HepG2 (cell line): ENCODE results near the gene ZNF77. TPM values are rescaled to one million over a fixed set of nuclear protein-coding genes. Genes with fewer than 3 reads are reported as not detected.

Source experiments
- CHD4 ChIP-seq: fragments of 200-600 bp; sonication (generic); IDR thresholded peaks from 2 replicates; pipeline ENCODE4 v1.7.0; 2017; ENCODE audit warnings: mild to moderate bottlenecking, low read length, borderline replicate concordance
- ERF ChIP-seq: IDR thresholded peaks from 2 replicates; pipeline ENCODE4 v1.6.1; 2018; ENCODE audit warnings: missing biosample characterization, missing genetic modification reagents
- HMG20A ChIP-seq: IDR thresholded peaks from 2 replicates; pipeline ENCODE4 v1.6.1; 2016; ENCODE audit warnings: borderline replicate concordance
- KDM2A ChIP-seq: sonication (generic); formaldehyde crosslinking; IDR thresholded peaks from 2 replicates; pipeline ENCODE4 v1.4.0; 2020; ENCODE audit warnings: low read depth, missing genetic modification reagents, borderline replicate concordance
- MATR3 ChIP-seq: sonication (generic); formaldehyde crosslinking; IDR thresholded peaks from 2 replicates; pipeline ENCODE4 v1.4.0; 2020; ENCODE audit warnings: missing genetic modification reagents
- MBNL3 ChIP-seq: fragments of 250-450 bp; sonication (Bioruptor Pico); conservative IDR thresholded peaks from 2 replicates; pipeline ENCODE4 v1.8.0; 2022; ENCODE audit warnings: mild to moderate bottlenecking, inconsistent platforms
- MXI1 ChIP-seq: IDR thresholded peaks from 3 replicates; pipeline ENCODE4 v1.6.1; 2012; ENCODE audit warnings: low read depth, low read length, inconsistent platforms, borderline replicate concordance
- NFKB2 ChIP-seq: sonication (generic); formaldehyde crosslinking; IDR thresholded peaks from 2 replicates; pipeline ENCODE4 v1.4.0; 2020; ENCODE audit warnings: missing genetic modification reagents, borderline replicate concordance
- PCBP1 ChIP-seq: fragments of 200-400 bp; formaldehyde crosslinking; IDR thresholded peaks from 2 replicates; pipeline ENCODE4 v1.6.1; 2017; ENCODE audit warnings: mild to moderate bottlenecking, low read depth, low read length, borderline replicate concordance
- REXO4 ChIP-seq: sonication (generic); formaldehyde crosslinking; IDR thresholded peaks from 2 replicates; pipeline ENCODE4 v1.8.0; 2022; ENCODE audit warnings: missing genetic modification reagents, mild to moderate bottlenecking, borderline replicate concordance
- RFXAP ChIP-seq: sonication (generic); formaldehyde crosslinking; IDR thresholded peaks from 2 replicates; pipeline ENCODE4 v1.4.0; 2020; ENCODE audit warnings: missing genetic modification reagents, borderline replicate concordance
- SIN3B ChIP-seq: fragments of 150-350 bp; IDR thresholded peaks from 2 replicates; pipeline ENCODE4 v1.6.1; 2014; ENCODE audit warnings: low read length
- ZC3H4 ChIP-seq: sonication (generic); formaldehyde crosslinking; IDR thresholded peaks from 2 replicates; pipeline ENCODE4 v1.4.0; 2020; ENCODE audit warnings: missing genetic modification reagents, borderline replicate concordance
- ZNF547 ChIP-seq: sonication (generic); formaldehyde crosslinking; IDR thresholded peaks from 2 replicates; pipeline ENCODE4 v1.5.1; 2020; ENCODE audit warnings: mild to moderate bottlenecking, missing genetic modification reagents
- ZNF563 ChIP-seq: sonication (generic); formaldehyde crosslinking; IDR thresholded peaks from 2 replicates; pipeline ENCODE4 v1.8.0; 2022; ENCODE audit warnings: mild to moderate bottlenecking, moderate library complexity, missing genetic modification reagents
- ZNF652 ChIP-seq: IDR thresholded peaks from 2 replicates; pipeline ENCODE4 v1.6.1; 2016; ENCODE audit warnings: low read depth, borderline replicate concordance
- ZNF672 ChIP-seq: sonication (generic); formaldehyde crosslinking; IDR thresholded peaks from 2 replicates; pipeline ENCODE4 v1.8.1; 2022; ENCODE audit warnings: missing genetic modification reagents
- polyA plus RNA-seq, 8 experiments: library from polyadenylated mRNA; depleted of rRNA in 3 of 8; stranded (reverse) in 7 of 8; unstranded in 1 of 8; fragments of >200 nt; fragmentation: Illumina TruSeq in 4 of 8; extraction: Trizol in 4 of 8; gene quantifications; 2 replicates each; pipeline versions ENCODE4 v1.2.1 to v1.2.3, GENCODE V29; 2011 to 2016; ENCODE audit warnings: low read depth in 4 of 8, missing spikeins in 1 of 8, mixed read lengths in 1 of 8; ENCODE audit not compliant: insufficient read depth in 1 of 8
- total RNA-seq, 5 experiments: library from RNA; depleted of rRNA; stranded (reverse); fragments of >200 nt; fragmentation: Illumina TruSeq; extraction: Trizol; gene quantifications; 2 replicates each; pipeline ENCODE4 v1.2.3, GENCODE V29; 2016; ENCODE audit warnings: low read depth in 1 of 5
- TF ChIP-seq, protein P1 (sequence below): sonication (generic); formaldehyde crosslinking; IDR thresholded peaks from 2 replicates; pipeline ENCODE4 v1.4.0; 2020; ENCODE audit warnings: missing genetic modification reagents, borderline replicate concordance
- TF ChIP-seq, protein P2 (sequence below): sonication (generic); formaldehyde crosslinking; IDR thresholded peaks from 2 replicates; pipeline ENCODE4 v1.8.0; 2022; ENCODE audit warnings: missing genetic modification reagents, low read depth, mild to moderate bottlenecking, borderline replicate concordance
- TF ChIP-seq, protein P3 (sequence below): sonication (generic); formaldehyde crosslinking; IDR thresholded peaks from 2 replicates; pipeline ENCODE4 v1.5.0; 2020; ENCODE audit warnings: mild to moderate bottlenecking, missing genetic modification reagents, moderate library complexity
- TF ChIP-seq, protein P4 (sequence below): sonication (generic); formaldehyde crosslinking; conservative IDR thresholded peaks from 2 replicates; pipeline ENCODE4 v1.4.0; 2020; ENCODE audit warnings: mild to moderate bottlenecking, missing genetic modification reagents, moderate library complexity
- TF ChIP-seq, protein P5 (sequence below): IDR thresholded peaks from 2 replicates; pipeline ENCODE4 v1.6.1; 2016; ENCODE audit warnings: missing compliant biosample characterization, missing genetic modification reagents, borderline replicate concordance

ZNF77 gene
- total and polyA plus RNA-seq, 2 of the 13 experiments (the other 11 are each of a cell fraction or from before 2014, with no cell fraction given): 7.1 to 11.5 TPM

DNA sequence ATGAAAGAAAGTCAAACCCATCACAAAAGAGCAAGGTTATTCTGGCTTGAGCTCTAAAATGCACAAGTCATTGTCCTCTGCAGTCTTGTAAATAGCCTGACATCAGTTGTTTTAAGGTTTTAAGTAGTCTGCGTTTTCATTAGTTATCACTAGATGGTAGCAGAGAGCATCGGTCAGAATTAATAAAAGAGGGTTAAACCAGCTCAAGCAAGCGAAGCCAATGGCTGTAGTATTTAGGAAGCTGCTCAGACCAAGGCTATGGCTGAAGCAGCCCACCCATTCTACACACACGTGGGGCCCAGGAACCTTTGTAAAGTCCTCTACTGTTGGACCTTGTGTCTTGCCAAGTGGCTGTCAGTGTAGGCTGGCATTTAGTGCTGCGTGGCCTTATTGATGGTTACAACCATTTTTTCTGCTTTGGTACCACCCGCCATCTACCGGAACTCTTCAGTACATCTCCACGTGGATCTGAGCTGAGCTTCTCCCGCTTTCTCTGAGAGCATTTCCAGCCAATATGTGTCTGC, 57.3 kb downstream of the ZNF77 start (continued):
- TF ChIP-seq PCBP1 (no peak), ZNF563 (CRISPR knock-in tag) (no peak), MBNL3 (CRISPR knock-in tag) (no peak), MATR3 (CRISPR knock-in tag) (no peak), RFXAP (CRISPR knock-in tag) (no peak), MXI1 (0 out of 3 replicates have a peak, but pooled peaks have one; percentile 45), REXO4 (CRISPR knock-in tag) (no peak), ZC3H4 (CRISPR knock-in tag) (no peak), ZNF652 (CRISPR knock-in tag) (peak; percentile 57; the same call in 1 of the 2 replicates), KDM2A (0 out of 2 replicates have a peak, but pooled peaks have one; percentile 21), ZNF547 (CRISPR knock-in tag) (no peak), NFKB2 (CRISPR knock-in tag) (no peak), ERF (CRISPR knock-in tag) (peak; percentile 34; the same call in 1 of the 2 replicates), SIN3B (no peak), CHD4 (no peak), ZNF672 (CRISPR knock-in tag) (no peak), HMG20A (CRISPR knock-in tag) (no peak)
- TF ChIP-seq, protein P1, sequence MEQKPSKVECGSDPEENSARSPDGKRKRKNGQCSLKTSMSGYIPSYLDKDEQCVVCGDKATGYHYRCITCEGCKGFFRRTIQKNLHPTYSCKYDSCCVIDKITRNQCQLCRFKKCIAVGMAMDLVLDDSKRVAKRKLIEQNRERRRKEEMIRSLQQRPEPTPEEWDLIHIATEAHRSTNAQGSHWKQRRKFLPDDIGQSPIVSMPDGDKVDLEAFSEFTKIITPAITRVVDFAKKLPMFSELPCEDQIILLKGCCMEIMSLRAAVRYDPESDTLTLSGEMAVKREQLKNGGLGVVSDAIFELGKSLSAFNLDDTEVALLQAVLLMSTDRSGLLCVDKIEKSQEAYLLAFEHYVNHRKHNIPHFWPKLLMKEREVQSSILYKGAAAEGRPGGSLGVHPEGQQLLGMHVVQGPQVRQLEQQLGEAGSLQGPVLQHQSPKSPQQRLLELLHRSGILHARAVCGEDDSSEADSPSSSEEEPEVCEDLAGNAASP (CRISPR knock-in tag): no peak
- TF ChIP-seq, protein P2, sequence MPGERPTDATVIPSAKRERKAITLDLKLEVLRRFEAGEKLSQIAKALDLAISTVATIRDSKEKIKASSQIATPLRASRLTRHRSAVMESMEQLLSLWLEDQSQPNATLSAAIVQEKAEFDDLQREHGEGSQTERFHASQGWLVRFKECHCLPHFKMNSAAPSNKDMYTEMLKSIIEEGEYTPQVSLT: no peak
- TF ChIP-seq, protein P3, sequence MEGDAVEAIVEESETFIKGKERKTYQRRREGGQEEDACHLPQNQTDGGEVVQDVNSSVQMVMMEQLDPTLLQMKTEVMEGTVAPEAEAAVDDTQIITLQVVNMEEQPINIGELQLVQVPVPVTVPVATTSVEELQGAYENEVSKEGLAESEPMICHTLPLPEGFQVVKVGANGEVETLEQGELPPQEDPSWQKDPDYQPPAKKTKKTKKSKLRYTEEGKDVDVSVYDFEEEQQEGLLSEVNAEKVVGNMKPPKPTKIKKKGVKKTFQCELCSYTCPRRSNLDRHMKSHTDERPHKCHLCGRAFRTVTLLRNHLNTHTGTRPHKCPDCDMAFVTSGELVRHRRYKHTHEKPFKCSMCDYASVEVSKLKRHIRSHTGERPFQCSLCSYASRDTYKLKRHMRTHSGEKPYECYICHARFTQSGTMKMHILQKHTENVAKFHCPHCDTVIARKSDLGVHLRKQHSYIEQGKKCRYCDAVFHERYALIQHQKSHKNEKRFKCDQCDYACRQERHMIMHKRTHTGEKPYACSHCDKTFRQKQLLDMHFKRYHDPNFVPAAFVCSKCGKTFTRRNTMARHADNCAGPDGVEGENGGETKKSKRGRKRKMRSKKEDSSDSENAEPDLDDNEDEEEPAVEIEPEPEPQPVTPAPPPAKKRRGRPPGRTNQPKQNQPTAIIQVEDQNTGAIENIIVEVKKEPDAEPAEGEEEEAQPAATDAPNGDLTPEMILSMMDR (CRISPR knock-in tag): peak; percentile 72
- TF ChIP-seq, protein P4, sequence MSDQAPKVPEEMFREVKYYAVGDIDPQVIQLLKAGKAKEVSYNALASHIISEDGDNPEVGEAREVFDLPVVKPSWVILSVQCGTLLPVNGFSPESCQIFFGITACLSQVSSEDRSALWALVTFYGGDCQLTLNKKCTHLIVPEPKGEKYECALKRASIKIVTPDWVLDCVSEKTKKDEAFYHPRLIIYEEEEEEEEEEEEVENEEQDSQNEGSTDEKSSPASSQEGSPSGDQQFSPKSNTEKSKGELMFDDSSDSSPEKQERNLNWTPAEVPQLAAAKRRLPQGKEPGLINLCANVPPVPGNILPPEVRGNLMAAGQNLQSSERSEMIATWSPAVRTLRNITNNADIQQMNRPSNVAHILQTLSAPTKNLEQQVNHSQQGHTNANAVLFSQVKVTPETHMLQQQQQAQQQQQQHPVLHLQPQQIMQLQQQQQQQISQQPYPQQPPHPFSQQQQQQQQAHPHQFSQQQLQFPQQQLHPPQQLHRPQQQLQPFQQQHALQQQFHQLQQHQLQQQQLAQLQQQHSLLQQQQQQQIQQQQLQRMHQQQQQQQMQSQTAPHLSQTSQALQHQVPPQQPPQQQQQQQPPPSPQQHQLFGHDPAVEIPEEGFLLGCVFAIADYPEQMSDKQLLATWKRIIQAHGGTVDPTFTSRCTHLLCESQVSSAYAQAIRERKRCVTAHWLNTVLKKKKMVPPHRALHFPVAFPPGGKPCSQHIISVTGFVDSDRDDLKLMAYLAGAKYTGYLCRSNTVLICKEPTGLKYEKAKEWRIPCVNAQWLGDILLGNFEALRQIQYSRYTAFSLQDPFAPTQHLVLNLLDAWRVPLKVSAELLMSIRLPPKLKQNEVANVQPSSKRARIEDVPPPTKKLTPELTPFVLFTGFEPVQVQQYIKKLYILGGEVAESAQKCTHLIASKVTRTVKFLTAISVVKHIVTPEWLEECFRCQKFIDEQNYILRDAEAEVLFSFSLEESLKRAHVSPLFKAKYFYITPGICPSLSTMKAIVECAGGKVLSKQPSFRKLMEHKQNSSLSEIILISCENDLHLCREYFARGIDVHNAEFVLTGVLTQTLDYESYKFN (CRISPR knock-in tag): peak; percentile 24; the same call in 1 of the 2 replicates
- TF ChIP-seq, protein P5, sequence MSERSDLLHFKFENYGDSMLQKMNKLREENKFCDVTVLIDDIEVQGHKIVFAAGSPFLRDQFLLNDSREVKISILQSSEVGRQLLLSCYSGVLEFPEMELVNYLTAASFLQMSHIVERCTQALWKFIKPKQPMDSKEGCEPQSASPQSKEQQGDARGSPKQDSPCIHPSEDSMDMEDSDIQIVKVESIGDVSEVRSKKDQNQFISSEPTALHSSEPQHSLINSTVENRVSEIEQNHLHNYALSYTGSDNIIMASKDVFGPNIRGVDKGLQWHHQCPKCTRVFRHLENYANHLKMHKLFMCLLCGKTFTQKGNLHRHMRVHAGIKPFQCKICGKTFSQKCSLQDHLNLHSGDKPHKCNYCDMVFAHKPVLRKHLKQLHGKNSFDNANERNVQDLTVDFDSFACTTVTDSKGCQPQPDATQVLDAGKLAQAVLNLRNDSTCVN (CRISPR knock-in tag): 0 out of 2 replicates have a peak, but pooled peaks have one; percentile 21
